C1 segment of cervical spinal cord (tissue), 14 donors: ENCODE measurements around the gene FAM240B.

Experiments
- DNase-seq, 14 donors: peaks; one replicate each; lab custom pipeline; 2025; lab: John Stamatoyannopoulos, UW

Gene FAM240B

GRCh38 chr9:38670542-38671371 lies 49.2 kb downstream of the FAM240B start:
- DNase-seq, result no peak

- DNase-seq, result no peak
Observed at GRCh38 chr9:38668791-38669466, 51.0 kb downstream of the FAM240B start.

GRCh38 chr9:38662763-38663593 lies 57.0 kb downstream of the FAM240B start:
- peak in 4 of 14 donors; percentile 5 to 36 (median 26) for DNase-seq

- DNase-seq, result no peak
Observed at GRCh38 chr9:38659538-38659937, 60.4 kb downstream of the FAM240B start.

- no peak for DNase-seq
Observed at GRCh38 chr9:38656896-38657295, 63.0 kb downstream of the FAM240B start.

- DNase-seq, result no peak
Observed at GRCh38 chr9:38652486-38652885, 67.4 kb downstream of the FAM240B start.

GRCh38 chr9:38652044-38652443 lies 67.9 kb downstream of the FAM240B start:
- DNase-seq, result no peak

GRCh38 chr9:38651400-38652042 lies 68.4 kb downstream of the FAM240B start:
- DNase-seq, result no peak

GRCh38 chr9:38650564-38650963 lies 69.4 kb downstream of the FAM240B start:
- DNase-seq, result no peak

GRCh38 chr9:38649731-38650363 lies 70.1 kb downstream of the FAM240B start:
- DNase-seq, result no peak

- no peak for DNase-seq
Observed at GRCh38 chr9:38644601-38645000, 75.3 kb downstream of the FAM240B start.
